Frontal cortex (tissue), 4 donors: ENCODE measurements around the gene CD46. TPM values are rescaled to one million over a fixed set of nuclear protein-coding genes. Genes with fewer than 3 reads are reported as not detected.
"Not testable (repeated sequence)": the region's sequence is repeated elsewhere in the genome, so short reads cannot be mapped to it uniquely, and the experiment has no call there.

Source experiments
- DNase-seq, 2 donors: peaks; one replicate each; pipeline ENCODE4 v3.0.0; 2012; ENCODE audit warnings: low spot score in 2 of 2
- FAIRE-seq: peaks from 2 replicates; lab custom pipeline; 2012; peaks lifted over from hg19 to GRCh38; lab: Jason Lieb, UNC
- total RNA-seq: library from RNA; depleted of rRNA; stranded (reverse); fragments of >200 nt; gene quantifications from one replicate; pipeline ENCODE4 v1.2.3, GENCODE V29; 2014
- donor health status: control.
- donor health status: control.
- donor health status: control.

Gene CD46
- total RNA-seq, 1 donor from 2014 or later = 87.6 TPM

GRCh38 chr1:207748737-207749528 is 2.9 kb upstream of the CD46 start:
- DNase-seq = no peak
- no peak for FAIRE-seq

- no peak for FAIRE-seq
- no peak for DNase-seq
Observed at GRCh38 chr1:207750631-207751305, 1.1 kb upstream of the CD46 start.

- FAIRE-seq = not testable (repeated sequence)
Observed at GRCh38 chr1:207751463-207751789, 428 bp upstream of the CD46 start.

GRCh38 chr1:207752456-207752998 is 673 bp downstream of the CD46 start:
- FAIRE-seq (no peak), DNase-seq (no peak)

More at GRCh38 chr1:207751463-207751789, 428 bp upstream of the CD46 start:
- DNase-seq = not testable (repeated sequence)

GRCh38 chr1:207753611-207754010 is 1.8 kb downstream of the CD46 start:
- FAIRE-seq (no peak), DNase-seq (no peak)

GRCh38 chr1:207754011-207754410 is 2.2 kb downstream of the CD46 start:
- FAIRE-seq (no peak), DNase-seq (no peak)

GRCh38 chr1:207754974-207755700 is 3.3 kb downstream of the CD46 start:
- DNase-seq (no peak), FAIRE-seq (no peak)

GRCh38 chr1:207755846-207756693 is 4.2 kb downstream of the CD46 start:
- FAIRE-seq (no peak), DNase-seq (no peak)

GRCh38 chr1:207762622-207763021 is 10.8 kb downstream of the CD46 start:
- DNase-seq (no peak), FAIRE-seq (no peak)

- no peak for FAIRE-seq
- no peak for DNase-seq
Observed at GRCh38 chr1:207763091-207763490, 11.2 kb downstream of the CD46 start.

GRCh38 chr1:207763972-207764371 is 12.1 kb downstream of the CD46 start:
- FAIRE-seq (no peak), DNase-seq (no peak)

GRCh38 chr1:207766569-207766968 is 14.7 kb downstream of the CD46 start:
- FAIRE-seq = no peak
- no peak for DNase-seq

GRCh38 chr1:207770514-207770913 is 18.7 kb downstream of the CD46 start:
- not testable (repeated sequence) for DNase-seq, FAIRE-seq

- not testable (repeated sequence) for FAIRE-seq, DNase-seq
Observed at GRCh38 chr1:207776045-207776444, 24.2 kb downstream of the CD46 start.

GRCh38 chr1:207777412-207777811 is 25.6 kb downstream of the CD46 start:
- not testable (repeated sequence) for FAIRE-seq, DNase-seq

GRCh38 chr1:207779008-207779407 is 27.2 kb downstream of the CD46 start:
- DNase-seq (no peak), FAIRE-seq (no peak)

- DNase-seq = no peak
- FAIRE-seq = no peak
Observed at GRCh38 chr1:207781312-207781711, 29.5 kb downstream of the CD46 start.

GRCh38 chr1:207787776-207788175 is 35.9 kb downstream of the CD46 start:
- FAIRE-seq = no peak
- no peak for DNase-seq

GRCh38 chr1:207789386-207789785 is 37.5 kb downstream of the CD46 start:
- DNase-seq (no peak), FAIRE-seq (no peak)
